Measurements from ENCODE around the gene PDGFRB. TPM values are rescaled to one million over a fixed set of nuclear protein-coding genes. Genes with fewer than 3 reads are reported as not detected.

Gene PDGFRB
- total RNA-seq, 1 donor from 2014 or later, result 2.3 TPM

DNA sequence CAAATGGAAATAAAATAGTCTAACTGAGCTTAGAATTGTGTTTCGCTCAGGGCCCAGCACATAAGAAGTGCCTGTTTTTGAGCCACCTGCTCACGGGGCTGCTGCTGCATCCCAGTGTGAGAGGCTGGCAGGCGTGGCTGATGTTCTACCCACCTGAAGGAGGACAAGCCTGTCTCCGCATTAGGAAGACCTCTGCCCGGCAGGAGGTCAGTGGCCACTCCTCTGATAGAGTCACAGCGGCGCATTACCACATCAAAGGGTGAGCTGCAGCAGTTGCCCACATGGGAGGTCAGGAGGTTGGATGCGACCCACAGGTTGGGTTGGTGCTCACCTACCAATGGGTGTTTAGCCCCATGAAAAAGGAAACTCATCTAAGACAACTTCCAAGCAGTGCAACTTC is 30.5 kb upstream of the PDGFRB start:
- no peak overlapping the region for H3K27ac Mint-ChIP-seq
- no peak for DNase-seq (ENCODE audit: low spot score, unreplicated experiment)
- H3K36me3 Mint-ChIP-seq (ENCODE audit: insufficient read depth), result no peaks in the 10 kb centered on the region
- H3K4me3 Mint-ChIP-seq (ENCODE audit: low read depth), result no peak overlapping the region
- TF ChIP-seq, protein P1, sequence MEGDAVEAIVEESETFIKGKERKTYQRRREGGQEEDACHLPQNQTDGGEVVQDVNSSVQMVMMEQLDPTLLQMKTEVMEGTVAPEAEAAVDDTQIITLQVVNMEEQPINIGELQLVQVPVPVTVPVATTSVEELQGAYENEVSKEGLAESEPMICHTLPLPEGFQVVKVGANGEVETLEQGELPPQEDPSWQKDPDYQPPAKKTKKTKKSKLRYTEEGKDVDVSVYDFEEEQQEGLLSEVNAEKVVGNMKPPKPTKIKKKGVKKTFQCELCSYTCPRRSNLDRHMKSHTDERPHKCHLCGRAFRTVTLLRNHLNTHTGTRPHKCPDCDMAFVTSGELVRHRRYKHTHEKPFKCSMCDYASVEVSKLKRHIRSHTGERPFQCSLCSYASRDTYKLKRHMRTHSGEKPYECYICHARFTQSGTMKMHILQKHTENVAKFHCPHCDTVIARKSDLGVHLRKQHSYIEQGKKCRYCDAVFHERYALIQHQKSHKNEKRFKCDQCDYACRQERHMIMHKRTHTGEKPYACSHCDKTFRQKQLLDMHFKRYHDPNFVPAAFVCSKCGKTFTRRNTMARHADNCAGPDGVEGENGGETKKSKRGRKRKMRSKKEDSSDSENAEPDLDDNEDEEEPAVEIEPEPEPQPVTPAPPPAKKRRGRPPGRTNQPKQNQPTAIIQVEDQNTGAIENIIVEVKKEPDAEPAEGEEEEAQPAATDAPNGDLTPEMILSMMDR (IDR thresholded peaks at IDR 0.05; ENCODE audit: unreplicated experiment), result no peak
- H3K4me1 Mint-ChIP-seq (ENCODE audit: low read depth), result no peaks in the 10 kb centered on the region
- H3K27me3 Mint-ChIP-seq, result peaks cover 75% of the 10 kb centered on the region
- no peaks in the 10 kb centered on the region for H3K9me3 Mint-ChIP-seq (ENCODE audit: low read depth)

DNA sequence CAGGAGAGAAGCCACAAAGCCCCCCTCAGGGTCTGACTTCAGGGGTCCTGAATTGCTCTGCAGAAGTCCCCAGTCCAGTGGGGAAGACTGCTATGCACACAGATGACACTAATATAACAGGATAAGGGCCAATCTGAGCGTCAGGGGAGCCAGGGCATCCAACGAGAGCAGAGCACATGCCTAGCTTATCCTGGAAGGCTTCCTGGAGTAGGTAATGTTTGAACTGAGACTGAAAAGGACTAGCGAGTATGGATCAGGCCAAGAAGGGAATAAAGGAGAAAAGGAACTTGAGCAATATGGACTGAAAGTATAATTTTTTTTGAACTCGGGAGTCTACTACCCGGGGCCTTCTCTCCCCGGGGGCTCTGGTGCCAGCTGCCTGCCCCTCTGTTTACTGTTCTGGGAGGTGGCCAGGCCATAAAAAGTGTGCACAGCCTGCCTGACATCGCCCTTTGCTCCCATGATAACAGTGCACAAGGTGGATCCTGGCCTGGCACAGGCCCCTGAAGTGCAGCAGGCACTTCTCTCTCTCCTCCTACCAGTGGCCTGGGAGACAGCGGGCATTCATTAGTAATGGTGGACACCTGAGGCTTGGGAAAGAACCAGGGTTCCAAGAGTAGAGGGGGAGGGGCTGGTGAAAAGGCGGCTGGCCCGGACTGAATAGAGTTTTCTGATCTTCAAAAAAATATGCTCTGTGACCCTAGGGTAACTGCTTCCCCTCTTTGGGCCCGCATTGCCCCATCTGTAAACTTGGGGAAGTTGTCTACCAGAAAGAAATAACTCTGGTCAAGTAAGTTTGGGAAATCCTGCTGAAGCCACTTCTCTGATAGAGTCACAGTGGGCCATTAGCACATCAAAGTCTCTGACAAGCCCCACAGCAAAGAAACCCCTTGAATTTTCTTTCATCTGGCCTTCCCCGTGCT is 29.6 kb upstream of the PDGFRB start:
- no peak overlapping the region for H3K27ac Mint-ChIP-seq
- TF ChIP-seq, protein P1 (IDR thresholded peaks at IDR 0.05; ENCODE audit: unreplicated experiment), result no peak
- no peak overlapping the region for H3K4me3 Mint-ChIP-seq (ENCODE audit: low read depth)
- no peaks in the 10 kb centered on the region for H3K9me3 Mint-ChIP-seq (ENCODE audit: low read depth)
- peaks cover 70% of the 10 kb centered on the region for H3K27me3 Mint-ChIP-seq
- H3K36me3 Mint-ChIP-seq (ENCODE audit: insufficient read depth), result no peaks in the 10 kb centered on the region
- no peaks in the 10 kb centered on the region for H3K4me1 Mint-ChIP-seq (ENCODE audit: low read depth)
- DNase-seq (ENCODE audit: low spot score, unreplicated experiment), result no peak

DNA sequence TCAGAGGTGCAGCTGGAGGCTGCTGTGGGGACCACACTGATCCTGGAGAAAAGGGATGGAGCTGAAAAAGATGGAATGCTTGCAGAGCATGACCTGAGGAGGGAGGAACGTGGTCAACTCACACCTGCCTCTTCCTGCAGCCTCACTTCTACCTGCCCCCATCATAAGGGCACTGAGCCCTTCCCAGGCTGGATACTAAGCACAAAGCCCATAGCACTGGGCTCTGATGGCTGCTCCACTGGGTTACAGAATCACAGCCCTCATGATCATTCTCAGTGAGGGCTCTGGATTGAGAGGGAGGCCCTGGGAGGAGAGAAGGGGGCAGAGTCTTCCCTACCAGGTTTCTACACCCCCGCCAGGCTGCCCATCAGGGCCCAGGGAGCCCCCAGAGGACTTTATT is 28.4 kb upstream of the PDGFRB start:
- no peak overlapping the region for H3K27ac Mint-ChIP-seq
- no peaks in the 10 kb centered on the region for H3K4me1 Mint-ChIP-seq (ENCODE audit: low read depth)
- DNase-seq (ENCODE audit: low spot score, unreplicated experiment), result no peak
- H3K27me3 Mint-ChIP-seq, result peaks cover 61% of the 10 kb centered on the region
- H3K4me3 Mint-ChIP-seq (ENCODE audit: low read depth), result no peak overlapping the region
- TF ChIP-seq, protein P1 (IDR thresholded peaks at IDR 0.05; ENCODE audit: unreplicated experiment), result no peak
- H3K36me3 Mint-ChIP-seq (ENCODE audit: insufficient read depth), result no peaks in the 10 kb centered on the region
- no peaks in the 10 kb centered on the region for H3K9me3 Mint-ChIP-seq (ENCODE audit: low read depth)

DNA sequence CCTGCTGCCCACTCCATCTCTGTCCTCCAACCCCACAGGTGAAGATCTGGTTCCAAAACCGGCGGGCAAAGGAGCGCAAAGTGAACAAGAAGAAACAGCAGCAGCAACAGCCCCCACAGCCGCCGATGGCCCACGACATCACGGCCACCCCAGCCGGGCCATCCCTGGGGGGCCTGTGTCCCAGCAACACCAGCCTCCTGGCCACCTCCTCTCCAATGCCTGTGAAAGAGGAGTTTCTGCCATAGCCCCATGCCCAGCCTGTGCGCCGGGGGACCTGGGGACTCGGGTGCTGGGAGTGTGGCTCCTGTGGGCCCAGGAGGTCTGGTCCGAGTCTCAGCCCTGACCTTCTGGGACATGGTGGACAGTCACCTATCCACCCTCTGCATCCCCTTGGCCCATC is 27.8 kb upstream of the PDGFRB start:
- Mint-ChIP-seq H3K27me3 (peaks cover 55% of the 10 kb centered on the region), H3K27ac (no peak overlapping the region), H3K4me3 (ENCODE audit: low read depth) (no peak overlapping the region), H3K4me1 (ENCODE audit: low read depth) (no peaks in the 10 kb centered on the region), H3K9me3 (ENCODE audit: low read depth) (no peaks in the 10 kb centered on the region), H3K36me3 (ENCODE audit: insufficient read depth) (no peaks in the 10 kb centered on the region)
- DNase-seq (ENCODE audit: low spot score, unreplicated experiment), result no peak
- TF ChIP-seq, protein P1 (IDR thresholded peaks at IDR 0.05; ENCODE audit: unreplicated experiment), result no peak

DNA sequence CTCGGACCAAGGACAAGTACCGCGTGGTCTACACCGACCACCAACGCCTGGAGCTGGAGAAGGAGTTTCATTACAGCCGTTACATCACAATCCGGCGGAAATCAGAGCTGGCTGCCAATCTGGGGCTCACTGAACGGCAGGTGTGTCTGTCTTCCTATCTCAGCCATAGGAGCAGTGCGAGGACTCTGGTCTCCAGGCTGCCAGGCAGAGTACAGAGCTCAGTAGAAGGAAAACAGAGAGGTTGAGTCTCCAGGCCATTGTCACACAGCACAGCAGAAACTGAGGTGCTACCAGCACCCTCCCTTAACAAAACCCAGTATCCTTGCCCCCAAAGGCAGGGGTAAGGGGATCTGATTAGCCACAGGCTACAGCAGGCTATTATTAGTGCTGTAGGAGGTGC is 27.1 kb upstream of the PDGFRB start:
- Mint-ChIP-seq H3K9me3 (ENCODE audit: low read depth) (no peaks in the 10 kb centered on the region), H3K36me3 (ENCODE audit: insufficient read depth) (no peaks in the 10 kb centered on the region), H3K4me3 (ENCODE audit: low read depth) (no peak overlapping the region), H3K27ac (peak overlapping the region; percentile 48), H3K4me1 (ENCODE audit: low read depth) (no peaks in the 10 kb centered on the region), H3K27me3 (peaks cover 48% of the 10 kb centered on the region)
- TF ChIP-seq, protein P1 (IDR thresholded peaks at IDR 0.05; ENCODE audit: unreplicated experiment), result no peak
- DNase-seq (ENCODE audit: low spot score, unreplicated experiment), result no peak

Measured in progenitor cell of endocrine pancreas (in vitro differentiated cells).